Natural killer cell treated with Interleukin-12 subunit alpha and Interleukin-12 subunit beta and Interleukin-15 and Interleukin-18, amount 100 ng/mL, for 72 hours (primary cell): ENCODE data around the gene FHL3. TPM values are rescaled to one million over a fixed set of nuclear protein-coding genes. Genes with fewer than 3 reads are reported as not detected.
"Not testable (repeated sequence)": the region's sequence is repeated elsewhere in the genome, so short reads cannot be mapped to it uniquely, and the experiment has no call there.

Experiments used
- ATAC-seq, 2 donors: fragments of 150-1000 bp; cut with Tn5 transposase in 1 of 2; sonication (Bioruptor Pico), chemical (Tn5 transposase) in 1 of 2; 2 replicates each; pipeline ENCODE4 v1.10.0; 2021
- DNase-seq: peaks from one replicate; pipeline ENCODE4 v3.0.0; 2022; ENCODE audit warnings: low spot score
- H3K27ac Mint-ChIP-seq, 2 donors: 1 replicate in 1 of 2; 2 replicates in 1 of 2; pipeline ENCODE4 v1.8.0; 2022; ENCODE audit warnings: mixed read lengths in 2 of 2, mild to moderate bottlenecking in 1 of 2, moderate library complexity in 1 of 2
- H3K27me3 Mint-ChIP-seq, 2 donors: 1 replicate in 1 of 2; 2 replicates in 1 of 2; pipeline ENCODE4 v1.8.0; 2022; ENCODE audit warnings: mixed read lengths in 2 of 2
- H3K36me3 Mint-ChIP-seq: one replicate; pipeline ENCODE4 v1.8.0; 2022; ENCODE audit warnings: mixed read lengths
- H3K4me1 Mint-ChIP-seq, 2 donors: 1 replicate in 1 of 2; 2 replicates in 1 of 2; pipeline ENCODE4 v1.8.0; 2022; ENCODE audit warnings: low read depth in 2 of 2, mixed read lengths in 2 of 2, mild to moderate bottlenecking in 1 of 2
- H3K4me3 Mint-ChIP-seq: one replicate; pipeline ENCODE4 v1.8.0; 2022; ENCODE audit warnings: mixed read lengths
- H3K9me3 Mint-ChIP-seq: 2 replicates; pipeline ENCODE4 v1.8.0; 2022; ENCODE audit warnings: mixed read lengths
- total RNA-seq, 2 donors: library from RNA; stranded (reverse); gene quantifications; one replicate each; pipeline ENCODE4 v1.2.3, GENCODE V29; 2022

FHL3 gene
- total RNA-seq, 2 donors from 2014 or later = 24.5 TPM

DNA sequence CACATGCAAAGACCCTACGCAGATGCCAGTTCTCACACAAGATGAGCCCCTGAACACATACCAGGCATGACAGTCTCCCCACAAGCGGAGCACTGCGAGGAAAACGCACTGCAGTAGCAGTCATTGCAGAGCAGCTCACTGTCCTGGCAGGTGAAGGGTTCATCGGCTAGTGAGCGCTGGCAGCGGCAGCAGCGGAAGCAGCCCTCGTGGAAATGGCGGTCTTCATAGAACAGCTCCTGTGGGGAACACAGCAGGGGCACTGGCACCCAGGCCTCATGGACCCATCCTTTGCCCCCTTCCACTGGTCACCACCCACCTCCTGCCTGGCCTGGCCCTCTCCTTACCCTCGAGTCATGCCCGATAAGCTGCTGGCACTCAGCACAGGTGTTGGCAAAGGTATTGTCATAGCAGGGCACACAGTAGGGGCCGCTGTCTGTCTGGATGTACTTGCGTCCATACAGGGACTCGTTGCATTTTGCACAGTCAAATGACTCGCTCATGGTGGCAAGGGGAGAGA is 6.3 kb downstream of the FHL3 start:
- Mint-ChIP-seq H3K27ac (peak overlapping the region; percentile 95 to 98), H3K36me3 (peaks cover 4% of the 10 kb centered on the region), H3K27me3 (no peaks in the 10 kb centered on the region), H3K4me3 (peak overlapping the region; percentile 83), H3K4me1 (peaks cover 41 to 61% of the 10 kb centered on the region in 2 donors), H3K9me3 (no peaks in the 10 kb centered on the region)
- ATAC-seq (no peak), DNase-seq (no peak)

DNA sequence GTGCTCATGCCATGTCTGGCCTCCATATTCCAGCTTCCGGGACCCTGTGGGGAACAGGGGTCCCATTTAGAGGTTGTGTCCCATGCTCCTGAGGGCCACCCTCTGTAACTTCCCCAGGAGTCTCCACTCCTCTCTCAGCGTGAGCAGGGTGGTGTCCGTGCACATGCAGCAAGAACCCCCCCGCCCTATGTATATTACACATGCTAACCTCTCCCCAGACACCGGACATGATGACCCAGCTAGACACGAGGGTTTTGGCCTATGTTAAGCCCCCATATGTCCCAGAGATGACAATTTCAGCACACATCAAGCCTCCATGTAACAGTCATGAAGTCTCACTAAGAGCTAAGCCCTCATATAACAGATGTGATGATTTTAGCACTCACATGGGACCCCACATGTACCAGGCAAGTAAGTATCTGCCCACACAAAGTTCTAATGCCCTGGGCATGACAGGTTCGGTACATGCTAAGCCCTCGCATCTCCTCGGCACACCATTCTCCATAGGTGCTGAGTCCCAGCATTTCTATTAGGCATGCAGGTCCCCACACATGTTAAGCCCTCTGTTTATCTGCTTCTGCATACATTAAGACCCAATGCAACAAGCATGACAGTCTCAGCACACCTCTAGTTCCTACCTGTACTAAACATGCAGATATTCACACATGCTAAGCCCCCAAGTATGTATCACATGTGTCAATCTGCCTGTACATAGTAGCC is 7.1 kb downstream of the FHL3 start:
- Mint-ChIP-seq H3K4me3 (peak overlapping the region; percentile 83), H3K36me3 (peaks cover 4% of the 10 kb centered on the region), H3K27me3 (no peaks in the 10 kb centered on the region), H3K4me1 (peaks cover 38 to 54% of the 10 kb centered on the region in 2 donors), H3K9me3 (no peaks in the 10 kb centered on the region), H3K27ac (peak overlapping the region; percentile 95 to 98)
- DNase-seq (no peak), ATAC-seq (no peak)

DNA sequence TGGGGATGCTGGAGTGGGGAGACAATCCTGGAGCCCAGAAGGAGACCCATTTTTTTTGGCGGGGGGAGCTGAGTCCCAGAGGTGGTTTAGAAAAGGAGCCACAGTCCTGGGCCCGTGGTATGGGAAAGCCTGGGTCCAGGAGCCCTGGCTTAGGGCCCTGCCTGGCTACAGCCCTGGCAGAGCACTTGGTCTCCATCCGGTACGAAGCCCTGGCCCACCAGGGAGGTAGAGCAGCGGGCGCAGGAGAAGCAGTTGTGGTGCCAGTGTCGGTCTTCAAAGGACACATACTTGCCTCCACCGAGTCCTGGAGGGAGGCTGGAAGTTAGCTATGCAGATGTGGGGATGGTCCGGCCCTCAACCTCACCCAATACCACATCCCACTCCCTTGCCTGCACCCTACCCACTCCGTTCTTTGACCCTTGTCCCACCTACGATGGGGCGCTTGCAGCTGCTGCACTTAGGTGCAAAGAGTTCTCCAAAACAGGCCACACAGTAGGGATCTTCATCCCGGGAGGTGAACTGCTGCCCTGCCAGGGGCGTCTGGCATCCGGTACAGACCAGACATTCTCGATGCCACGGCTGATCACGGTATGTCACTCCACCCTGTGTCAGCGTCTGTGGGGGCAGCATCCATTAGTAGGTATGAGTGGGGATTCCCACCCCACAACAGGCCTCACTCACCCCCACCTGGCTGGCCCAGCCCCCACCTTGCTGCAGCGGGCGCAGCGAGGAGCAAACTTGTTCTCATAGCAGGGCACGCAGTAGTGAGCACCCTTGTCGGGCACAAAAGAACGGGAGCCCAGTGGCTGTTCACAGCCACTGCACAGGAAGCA is 7.8 kb downstream of the FHL3 start:
- Mint-ChIP-seq H3K4me3 (no peak overlapping the region), H3K4me1 (peaks cover 36 to 52% of the 10 kb centered on the region in 2 donors), H3K27ac (peak overlapping the region; percentile 95 to 98), H3K36me3 (peaks cover 4% of the 10 kb centered on the region), H3K27me3 (no peaks in the 10 kb centered on the region), H3K9me3 (no peaks in the 10 kb centered on the region)
- ATAC-seq = no peak
- DNase-seq = no peak

DNA sequence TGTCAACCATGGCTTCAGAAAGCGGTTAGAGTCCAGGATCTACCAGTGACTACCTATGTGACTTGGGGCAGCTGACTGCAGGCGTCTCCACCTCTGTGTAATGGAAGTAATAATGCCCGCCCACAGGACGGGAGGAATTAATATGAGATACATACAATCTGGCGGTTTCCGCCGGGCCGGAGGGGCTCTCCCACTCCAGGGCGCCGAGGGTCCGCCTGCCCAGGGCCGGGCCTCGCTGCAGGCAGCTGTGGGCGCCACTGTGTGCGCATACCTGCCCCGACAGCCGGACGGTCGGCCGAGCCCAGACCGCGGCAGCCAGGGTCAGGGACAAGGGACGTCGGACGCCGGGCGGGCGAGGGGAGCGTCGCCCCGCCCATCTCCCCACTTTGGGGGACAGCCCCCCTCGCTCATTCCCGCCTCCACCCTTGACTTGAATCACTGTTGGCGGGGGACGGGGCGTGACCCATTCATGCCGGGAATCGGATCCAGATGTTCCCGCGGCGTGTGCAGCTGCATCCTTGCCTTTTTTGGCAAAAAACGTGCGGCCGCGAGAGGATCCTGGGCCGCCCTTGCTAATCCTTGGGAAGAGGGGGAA is 9.5 kb downstream of the FHL3 start:
- no peaks in the 10 kb centered on the region for H3K9me3 Mint-ChIP-seq
- H3K27me3 Mint-ChIP-seq = no peaks in the 10 kb centered on the region
- ATAC-seq (peak in 1 of 2 donors; percentile 61), DNase-seq (no peak)
- H3K4me3 Mint-ChIP-seq = no peak overlapping the region
- H3K27ac Mint-ChIP-seq = peak overlapping the region in 1 of 2 donors; percentile 98
- peaks cover 32 to 43% of the 10 kb centered on the region in 2 donors for H3K4me1 Mint-ChIP-seq
- H3K36me3 Mint-ChIP-seq = peaks cover 4% of the 10 kb centered on the region

DNA sequence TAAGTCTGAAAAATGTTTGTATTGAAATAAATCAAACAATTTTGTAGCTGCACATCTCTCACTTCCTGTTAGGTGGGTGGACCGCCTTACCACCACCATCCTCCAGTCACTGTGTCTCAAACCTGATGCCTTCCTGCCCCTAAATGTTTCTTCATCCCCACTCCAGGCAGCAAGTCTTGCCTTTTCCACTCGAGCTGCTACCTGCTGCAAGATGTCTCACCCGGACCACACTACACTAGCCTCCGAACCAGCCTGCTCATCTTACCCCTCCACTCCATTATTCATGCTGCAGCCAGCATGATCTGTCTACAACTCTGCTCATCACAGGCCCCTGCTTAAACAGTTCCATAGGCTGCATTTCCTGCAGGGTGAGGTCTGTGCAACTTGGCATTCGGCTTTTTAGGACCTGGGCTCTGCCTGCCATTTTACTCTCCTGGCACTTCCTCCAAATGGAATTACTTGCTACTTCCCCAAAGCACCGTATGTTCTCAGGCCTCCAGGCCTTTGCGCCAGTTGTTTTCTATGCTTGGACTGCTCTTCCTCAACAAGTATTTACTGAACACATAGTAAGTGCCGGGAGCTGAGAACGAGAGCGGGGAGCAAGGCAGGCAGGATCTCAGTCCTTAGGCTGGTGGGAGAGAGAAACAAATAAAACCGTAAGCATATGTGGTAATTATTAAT is 10.3 kb downstream of the FHL3 start:
- Mint-ChIP-seq H3K27me3 (no peaks in the 10 kb centered on the region), H3K27ac (peak overlapping the region; percentile 41 to 85), H3K4me3 (peak overlapping the region; percentile 23), H3K36me3 (peaks cover 4% of the 10 kb centered on the region), H3K4me1 (peaks cover 28 to 38% of the 10 kb centered on the region in 2 donors), H3K9me3 (no peaks in the 10 kb centered on the region)
- no peak for DNase-seq
- ATAC-seq = no peak

DNA sequence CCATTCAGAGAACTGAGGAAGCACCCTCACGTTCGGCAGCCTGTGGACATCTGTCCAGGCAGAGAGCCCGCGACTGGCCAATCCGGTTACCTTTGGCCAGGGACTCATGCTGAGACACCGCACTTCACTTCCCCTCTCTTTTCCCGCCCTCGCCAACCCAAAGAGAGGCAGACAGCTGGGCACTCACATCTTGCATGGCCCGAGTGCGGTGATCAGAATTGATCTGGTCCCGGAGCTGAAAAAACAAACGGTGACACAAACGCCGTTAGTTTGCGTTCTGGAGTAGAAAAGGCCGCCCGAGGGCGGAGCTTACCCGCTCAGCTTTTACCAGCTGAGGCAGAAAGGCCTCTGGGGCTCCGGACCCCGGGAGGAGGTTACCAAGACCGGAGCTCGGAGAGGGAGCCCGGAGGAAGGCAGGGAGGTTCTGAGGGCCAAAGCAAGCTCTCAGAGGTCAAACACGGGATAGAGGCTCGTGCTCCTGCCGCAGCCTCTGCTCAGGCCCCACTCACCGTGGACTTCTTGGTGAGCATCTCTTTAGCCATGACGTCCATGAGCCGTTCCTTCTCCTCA is 15.9 kb downstream of the FHL3 start:
- Mint-ChIP-seq H3K27me3 (no peaks in the 10 kb centered on the region), H3K36me3 (peaks cover 11% of the 10 kb centered on the region), H3K27ac (peak overlapping the region; percentile 80 to 97), H3K4me3 (peak overlapping the region; percentile 90), H3K4me1 (peaks cover 15 to 20% of the 10 kb centered on the region in 2 donors), H3K9me3 (no peaks in the 10 kb centered on the region)
- ATAC-seq (peak; percentile 43 to 60), DNase-seq (no peak)

DNA sequence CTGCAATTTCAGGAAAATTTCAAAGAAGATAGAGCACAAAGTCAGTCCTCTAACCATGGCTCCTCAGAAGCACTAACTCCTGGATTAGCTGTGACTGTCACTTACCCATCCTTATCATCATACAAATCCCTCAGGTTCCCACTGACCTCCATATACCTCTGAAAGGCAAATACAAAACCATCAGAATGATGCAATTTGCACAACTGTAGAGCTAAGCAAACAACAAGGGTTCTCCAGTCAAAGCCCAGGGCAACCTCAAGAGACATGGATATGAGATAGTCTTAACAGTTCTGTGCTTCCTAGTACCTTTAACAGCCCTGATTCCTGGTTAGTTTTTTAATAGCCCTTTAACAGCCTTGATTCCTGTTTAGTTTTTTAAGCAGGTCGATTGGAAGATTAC is 17.6 kb downstream of the FHL3 start:
- peak overlapping the region in 1 of 2 donors; percentile 97 for H3K27ac Mint-ChIP-seq
- no peak for DNase-seq
- no peaks in the 10 kb centered on the region for H3K9me3 Mint-ChIP-seq
- H3K36me3 Mint-ChIP-seq = peaks cover 16% of the 10 kb centered on the region
- ATAC-seq = no peak
- H3K4me3 Mint-ChIP-seq = peak overlapping the region; percentile 90
- peaks cover 12 to 20% of the 10 kb centered on the region in 2 donors for H3K4me1 Mint-ChIP-seq
- no peaks in the 10 kb centered on the region for H3K27me3 Mint-ChIP-seq

DNA sequence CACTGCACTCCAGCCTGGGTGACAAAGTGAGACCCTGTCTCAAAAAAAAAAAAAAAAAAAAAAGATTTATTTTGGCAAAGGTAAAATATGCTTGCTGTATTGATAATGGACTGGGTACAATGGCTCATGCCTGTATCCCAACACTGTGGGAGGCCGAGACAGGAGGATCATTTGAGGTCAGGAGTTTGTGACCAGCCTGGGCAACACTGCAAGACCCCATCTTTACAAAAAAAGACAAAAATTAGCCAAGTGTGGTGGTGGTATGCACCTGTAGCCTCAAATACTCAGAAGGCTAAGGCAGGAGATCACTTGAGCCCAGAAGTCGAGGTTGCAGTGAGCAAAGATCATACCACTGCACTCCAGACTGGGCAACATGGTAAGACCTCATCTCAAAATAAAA is 21.8 kb downstream of the FHL3 start:
- Mint-ChIP-seq H3K9me3 (no peaks in the 10 kb centered on the region), H3K4me1 (peaks cover 7 to 12% of the 10 kb centered on the region in 2 donors), H3K27ac (no peak overlapping the region), H3K36me3 (peaks cover 37% of the 10 kb centered on the region), H3K27me3 (no peaks in the 10 kb centered on the region), H3K4me3 (no peak overlapping the region)
- no peak for DNase-seq
- no peak for ATAC-seq

DNA sequence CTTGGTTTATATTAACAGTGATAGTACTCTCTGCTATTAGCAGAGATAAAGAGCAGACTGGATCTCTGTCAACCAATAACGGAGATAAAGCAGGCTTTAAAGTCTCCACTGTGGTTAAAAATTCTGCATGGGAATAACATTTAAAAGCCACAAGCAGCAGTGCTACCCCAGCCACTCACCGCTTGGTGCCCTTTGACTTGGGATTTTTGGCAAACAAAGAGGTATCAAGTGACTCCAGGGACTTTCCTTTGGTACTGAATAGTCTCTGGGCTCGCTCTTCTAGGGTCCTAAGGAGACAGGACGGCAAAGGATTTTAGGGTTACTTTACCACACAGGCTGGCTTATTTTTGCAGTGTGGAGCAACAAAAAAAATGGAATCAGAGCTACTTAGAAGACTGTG is 26.8 kb downstream of the FHL3 start:
- Mint-ChIP-seq H3K9me3 (no peaks in the 10 kb centered on the region), H3K27ac (no peak overlapping the region), H3K36me3 (peaks cover 49% of the 10 kb centered on the region)

DNA sequence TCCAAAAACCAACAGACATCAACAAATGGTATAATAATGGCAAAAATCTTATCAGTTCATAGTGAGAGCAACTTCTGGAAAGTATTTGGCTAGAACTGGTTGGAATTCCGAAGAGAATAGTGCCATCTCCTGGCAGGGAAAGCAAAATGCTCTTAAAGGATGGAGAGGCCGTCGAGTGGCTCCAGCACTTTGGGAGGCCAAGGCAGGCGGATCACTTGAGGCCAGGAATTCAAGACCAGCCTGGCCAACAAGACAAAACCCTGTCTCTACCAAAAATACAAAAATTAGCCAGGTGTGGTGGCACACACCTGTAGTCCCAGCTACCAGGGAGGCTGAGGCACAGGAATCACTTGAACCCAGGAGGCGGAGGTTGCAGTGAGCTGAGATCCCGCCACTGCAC is 30.2 kb downstream of the FHL3 start:
- not testable (repeated sequence) for H3K9me3 Mint-ChIP-seq, ATAC-seq, H3K27me3 Mint-ChIP-seq, H3K4me3 Mint-ChIP-seq, DNase-seq, H3K27ac Mint-ChIP-seq
- H3K36me3 Mint-ChIP-seq = peaks cover 71% of the 10 kb centered on the region
- H3K4me1 Mint-ChIP-seq = peaks cover 17 to 18% of the 10 kb centered on the region in 2 donors

More for the DNA sequence above, 26.8 kb downstream of the FHL3 start:
- H3K4me1 Mint-ChIP-seq = peaks cover 2 to 7% of the 10 kb centered on the region in 2 donors
- no peak overlapping the region for H3K4me3 Mint-ChIP-seq
- H3K27me3 Mint-ChIP-seq = no peaks in the 10 kb centered on the region
- ATAC-seq = no peak
- DNase-seq = no peak

DNA sequence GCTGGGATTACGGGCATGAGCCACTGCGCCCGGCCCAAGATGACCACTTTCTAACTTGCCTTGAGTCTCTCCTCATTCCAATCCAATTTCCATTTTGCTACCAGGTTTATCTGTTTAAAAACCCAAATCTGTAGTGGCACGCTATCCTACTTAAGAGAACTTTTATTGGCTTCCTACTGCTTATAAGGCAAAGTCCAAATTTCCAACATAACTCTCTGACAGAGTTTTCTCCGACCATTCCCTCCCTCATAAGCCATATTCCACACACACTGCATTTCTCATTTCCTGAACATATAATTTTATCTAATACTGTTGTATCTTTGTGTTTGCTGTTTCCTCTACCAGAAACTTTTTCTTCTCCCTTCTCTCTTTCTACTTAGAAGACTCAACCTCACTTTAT is 30.7 kb downstream of the FHL3 start:
- Mint-ChIP-seq H3K4me1 (peaks cover 17 to 18% of the 10 kb centered on the region in 2 donors), H3K27ac (no peak overlapping the region), H3K4me3 (no peak overlapping the region), H3K9me3 (no peaks in the 10 kb centered on the region), H3K36me3 (peaks cover 72% of the 10 kb centered on the region), H3K27me3 (no peaks in the 10 kb centered on the region)
- ATAC-seq (no peak), DNase-seq (no peak)

DNA sequence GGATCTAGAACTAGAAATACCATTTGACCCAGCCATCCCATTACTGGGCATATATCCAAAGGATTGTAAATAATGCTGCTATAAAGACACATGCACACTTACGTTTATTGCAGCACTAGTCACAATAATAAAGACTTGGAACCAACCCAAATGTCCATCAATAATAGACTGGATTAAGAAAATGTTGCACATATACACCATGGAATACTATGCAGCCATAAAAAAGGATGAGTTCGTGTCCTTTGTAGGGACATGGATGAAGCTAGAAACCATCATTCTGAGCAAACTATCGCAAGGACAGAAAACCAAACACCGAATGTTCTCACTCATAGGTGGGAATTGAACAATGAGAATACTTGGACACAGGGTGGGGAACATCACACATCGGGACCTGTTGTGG is 31.6 kb downstream of the FHL3 start:
- ATAC-seq, H3K4me3 Mint-ChIP-seq, DNase-seq, H3K27me3 Mint-ChIP-seq, H3K27ac Mint-ChIP-seq, H3K9me3 Mint-ChIP-seq: not testable (repeated sequence)
- Mint-ChIP-seq H3K36me3 (peaks cover 70% of the 10 kb centered on the region), H3K4me1 (peaks cover 17 to 18% of the 10 kb centered on the region in 2 donors)

DNA sequence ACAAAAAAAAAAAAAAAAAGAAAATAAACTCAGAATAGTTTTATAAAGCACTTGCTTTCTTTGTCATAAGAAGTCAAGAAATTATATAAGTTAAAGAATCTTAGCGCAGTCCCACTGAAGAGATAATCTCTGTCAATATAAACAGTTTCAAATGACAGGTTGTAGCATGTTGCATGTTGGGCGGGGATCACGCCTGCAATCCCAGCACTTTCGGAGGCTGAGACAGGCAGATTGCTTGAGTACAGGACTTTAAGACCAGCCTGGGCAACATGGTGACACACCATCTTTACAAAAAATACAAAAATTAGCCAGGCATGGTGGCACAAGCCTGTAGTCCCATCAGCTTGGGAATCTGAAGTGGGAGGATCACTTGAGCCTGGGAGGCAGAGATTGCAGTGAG is 40.0 kb downstream of the FHL3 start:
- Mint-ChIP-seq H3K36me3 (peaks cover 18% of the 10 kb centered on the region), H3K4me1 (no peaks in the 10 kb centered on the region), H3K4me3 (no peak overlapping the region), H3K27ac (no peak overlapping the region), H3K9me3 (no peaks in the 10 kb centered on the region), H3K27me3 (no peaks in the 10 kb centered on the region)
- DNase-seq = no peak
- ATAC-seq = no peak
